Kidney (tissue), 14 donors: ENCODE results near the gene GPR148. TPM values are rescaled to one million over a fixed set of nuclear protein-coding genes. Genes with fewer than 3 reads are reported as not detected.

Experiments
- DNase-seq, 5 donors: peaks; one replicate each; pipeline ENCODE4 v3.0.0-alpha.2; 2013 to 2020
- FAIRE-seq: peaks from 2 replicates; lab custom pipeline; 2012; peaks lifted over from hg19 to GRCh38; lab: Jason Lieb, UNC
- H3K27ac ChIP-seq, 2 donors: one replicate each; pipeline ENCODE4 v1.7.0; 2013; ENCODE audit warnings: low read depth in 2 of 2, low read length in 2 of 2, inconsistent platforms in 1 of 2
- H3K27me3 ChIP-seq: one replicate; pipeline ENCODE4 v1.7.1; 2013; ENCODE audit warnings: low read length, inconsistent platforms; ENCODE audit not compliant: control insufficient read depth, insufficient read depth
- H3K36me3 ChIP-seq, 3 donors: one replicate each; pipeline versions ENCODE4 v1.7.0 to v1.7.1; 2013; ENCODE audit warnings: low read length in 3 of 3, control low read depth in 1 of 3, inconsistent platforms in 1 of 3; ENCODE audit not compliant: insufficient read depth in 3 of 3, control insufficient read depth in 2 of 3
- H3K4me1 ChIP-seq, 3 donors: one replicate each; pipeline versions ENCODE4 v1.7.0 to v1.7.1; 2013; ENCODE audit warnings: low read length in 3 of 3, inconsistent platforms in 1 of 3, low read depth in 1 of 3; ENCODE audit not compliant: control insufficient read depth in 2 of 3, insufficient read depth in 2 of 3
- H3K4me3 ChIP-seq, 3 donors: one replicate each; pipeline versions ENCODE4 v1.7.0 to v1.8.1; 2013; ENCODE audit warnings: low read length in 3 of 3, control low read depth in 1 of 3, inconsistent platforms in 1 of 3
- H3K9ac ChIP-seq, 3 donors: one replicate each; pipeline versions ENCODE4 v1.7.0 to v1.7.1; 2013; ENCODE audit warnings: low read length in 3 of 3, control low read depth in 1 of 3, inconsistent platforms in 1 of 3
- H3K9me3 ChIP-seq, 3 donors: one replicate each; pipeline versions ENCODE4 v1.7.0 to v1.7.1; 2013; ENCODE audit warnings: low read length in 3 of 3, control low read depth in 1 of 3, inconsistent platforms in 1 of 3; ENCODE audit not compliant: control insufficient read depth in 2 of 3, insufficient read depth in 1 of 3
- CTCF ChIP-seq: IDR thresholded peaks from 3 replicates; pipeline ENCODE4 v1.5.1; 2012; ENCODE audit warnings: mild to moderate bottlenecking, moderate library complexity, borderline replicate concordance; ENCODE audit not compliant: insufficient read depth; ENCODE audit errors: extremely low read depth
- intact Hi-C: fragments of 100-400 bp; cut with DNase I; formaldehyde crosslinking; loops from one replicate; pipeline ENCODE4 v1.11.1; 2022
- polyA plus RNA-seq: library from polyadenylated mRNA; stranded (reverse); fragments of 350-450 nt; fragmentation: Illumina TruSeq; extraction: RNeasy Lipid Tissue Mini Kit (QIAGEN cat#74804); gene quantifications from one replicate; pipeline ENCODE4 v1.2.3, GENCODE V29; 2014; ENCODE audit warnings: low read depth, low replicate concordance; ENCODE audit not compliant: insufficient read depth
- total RNA-seq: library from RNA; stranded (reverse); fragmentation: NEBNext Ultra II Directional; extraction: Animal tissue kit (Norgen Biotek cat#: 25700); gene quantifications from one replicate; pipeline ENCODE4 v1.2.1, GENCODE V29; 2021
- donor health status: control.
- donor health status: control.
- donor health status: control.
- donor health status: control.
- donor health status: control.
- donor health status: DM: yes; HTN: yes; CAD: no.
- donor health status: Normal renal cell carcinoma (clear cell type).

Gene GPR148
- total and polyA plus RNA-seq, 2 donors from 2014 or later: not detected

GRCh38 chr2:130749641-130750040 is 20.8 kb downstream of the GPR148 start:
- Histone ChIP-seq H3K27ac (no peak overlapping the region), H3K27me3 (no peaks in the 10 kb centered on the region), H3K4me1 (no peaks in the 10 kb centered on the region), H3K9me3 (no peaks in the 10 kb centered on the region), H3K9ac (no peak overlapping the region), H3K36me3 (no peaks in the 10 kb centered on the region), H3K4me3 (no peak overlapping the region)
- intact Hi-C loops: no loop called here
- FAIRE-seq (no peak), DNase-seq (peak in 2 of 5 donors; percentile 7 to 21)
- TF ChIP-seq CTCF: no peak

GRCh38 chr2:130754811-130755210 is 25.9 kb downstream of the GPR148 start:
- Histone ChIP-seq H3K27ac (no peak overlapping the region), H3K4me1 (no peaks in the 10 kb centered on the region), H3K9ac (no peak overlapping the region), H3K4me3 (no peak overlapping the region), H3K36me3 (no peaks in the 10 kb centered on the region), H3K27me3 (peaks cover 10% of the 10 kb centered on the region), H3K9me3 (no peaks in the 10 kb centered on the region)
- no peak for DNase-seq
- intact Hi-C loops: no loop called here
- TF ChIP-seq CTCF: no peak
- no peak for FAIRE-seq

GRCh38 chr2:130755256-130756052 is 26.6 kb downstream of the GPR148 start, which contains the start of gene AMER3:
Gene AMER3, plus strand, starts transcription at chr2:130755540. Its CDS starts 6,533 bp downstream, at chr2:130762073.
- H3K4me3 ChIP-seq: peak within 1 kb of the TSS in 1 of 3 donors; percentile 51
- H3K4me1 ChIP-seq: no peaks in the 10 kb centered on the region
- intact Hi-C loops: no loop called here
- no peaks in the 10 kb centered on the region for H3K9me3 ChIP-seq
- peaks cover 10% of the 10 kb centered on the region for H3K27me3 ChIP-seq
- TF ChIP-seq CTCF: no peak
- DNase-seq: peak; percentile 64 to 75 (median 65)
- no peak for FAIRE-seq
- no peak within 1 kb of the TSS for H3K9ac ChIP-seq
- no peak within 1 kb of the TSS for H3K27ac ChIP-seq
- H3K36me3 ChIP-seq: no peaks in the 10 kb centered on the region
